ENCODE data around the gene SLC4A1AP. TPM values are rescaled to one million over a fixed set of nuclear protein-coding genes. Genes with fewer than 3 reads are reported as not detected.

Gene SLC4A1AP
- total and polyA plus RNA-seq, 9 of the 15 experiments (the other 6 are each of a cell fraction or from before 2014, with no cell fraction given): 8.1 to 40.5 (median 35.3) TPM

GRCh38 chr2:27701676-27702075 lies 38.0 kb downstream of the SLC4A1AP start (continued):
- no peak for TF ChIP-seq FOXO4 (CRISPR knock-in tag; IDR thresholded peaks at IDR 0.05)

GRCh38 chr2:27702302-27702701 lies 38.6 kb downstream of the SLC4A1AP start:
- Histone ChIP-seq H2AFZ (ENCODE audit: low read depth, low read length) (no peak overlapping the region), H3K9me1 (ENCODE audit: control insufficient read depth, insufficient read depth, low read length) (no peaks in the 10 kb centered on the region), H3K9ac (ENCODE audit: insufficient read depth in 1 of 2, low read depth in 2 of 2, low read length in 2 of 2) (no peak overlapping the region), H3K27me3 (ENCODE audit: control insufficient read depth in 2 of 2, insufficient read depth in 2 of 2, low read length in 2 of 2) (no peaks in the 10 kb centered on the region), H3K4me3 (no peak overlapping the region), H3K36me3 (ENCODE audit: control insufficient read depth, insufficient read depth, low read length) (no peaks in the 10 kb centered on the region), H3K79me2 (ENCODE audit: control insufficient read depth, insufficient read depth, low read length) (no peaks in the 10 kb centered on the region), H3K9me3 (replicated peaks; ENCODE audit: control insufficient read depth, insufficient read depth, low read depth, low read length) (no peaks in the 10 kb centered on the region), H3K4me2 (ENCODE audit: insufficient read depth, low read length) (no peak overlapping the region), H4K20me1 (replicated peaks; ENCODE audit: control insufficient read depth, insufficient read depth, low read length) (no peaks in the 10 kb centered on the region), H3K27ac (ENCODE audit: extremely low read depth, low read depth, low read length) (no peak overlapping the region), H3K4me1 (replicated peaks in 1 of 2; ENCODE audit: control insufficient read depth in 2 of 2, insufficient read depth in 2 of 2, low read length in 2 of 2) (peaks cover 0 to 13% of the 10 kb centered on the region in 2 experiments; a peak in 4 of 5 replicates)
- ChIA-PET POLR2A (no interaction called here), CTCF (ENCODE audit: low intra/inter-chr PET ratio) (no interaction called here)
- ATAC-seq (no peak), FAIRE-seq (no peak), DNase-seq (ENCODE audit: extremely low read depth in 1 of 4, low spot score in 3 of 4) (no peak)
- in situ Hi-C loops (cut with MboI) (no loop called here), intact Hi-C loops (cut with micrococcal nuclease) (loop anchor here (5.0 kb wide), 1 partner anchor 750 kb away; no protein-coding TSS in a partner anchor)
- BruUV-seq (replicated peaks): no TSS peak
- WGBS (ENCODE audit: insufficient coverage, low coverage, missing lambda C conversion rate): 12% methylated on average over 1 of the region's 1 CpG
- TF ChIP-seq ZNF644 (tag; IDR thresholded peaks at IDR 0.05; ENCODE audit: low read depth) (no peak), RCOR1 (IDR thresholded peaks at IDR 0.05; ENCODE audit: borderline replicate concordance in 1 of 2, low read depth in 2 of 2, low read length in 2 of 2) (no peak), SMARCB1 (IDR thresholded peaks at IDR 0.05; ENCODE audit: insufficient read length, low read depth) (no peak), FOXA1 (IDR thresholded peaks at IDR 0.05; ENCODE audit: borderline replicate concordance) (no peak), NR4A1 (CRISPR knock-in tag; IDR thresholded peaks at IDR 0.05) (no peak), NR4A1 (tag; IDR thresholded peaks at IDR 0.05) (no peak), ZNF165 (CRISPR knock-in tag; IDR thresholded peaks at IDR 0.05; ENCODE audit: borderline replicate concordance) (no peak), BDP1 (IDR thresholded peaks at IDR 0.05; ENCODE audit: insufficient read depth, insufficient read length) (no peak), ZNF143 (CRISPR knock-in tag; IDR thresholded peaks at IDR 0.05) (no peak), ZNF277 (CRISPR knock-in tag; IDR thresholded peaks at IDR 0.05; ENCODE audit: borderline replicate concordance) (no peak), IRF1 (CRISPR knock-in tag; IDR thresholded peaks at IDR 0.05; ENCODE audit: borderline replicate concordance) (no peak), PRMT5 (CRISPR knock-in tag; IDR thresholded peaks at IDR 0.05) (no peak), MCM7 (IDR thresholded peaks at IDR 0.05) (no peak), NEUROD1 (IDR thresholded peaks at IDR 0.05; ENCODE audit: borderline replicate concordance, low read depth, low read length, partially characterized antibody) (no peak), NUFIP1 (IDR thresholded peaks at IDR 0.05; ENCODE audit: partially characterized antibody) (no peak), ZNF146 (CRISPR knock-in tag; IDR thresholded peaks at IDR 0.05; ENCODE audit: unreplicated experiment) (no peak), ZNF3 (CRISPR knock-in tag; IDR thresholded peaks at IDR 0.05) (no peak), MCM2 (IDR thresholded peaks at IDR 0.05; ENCODE audit: low read depth) (no peak), MTA1 (IDR thresholded peaks at IDR 0.05; ENCODE audit: borderline replicate concordance) (no peak), MXI1 (IDR thresholded peaks at IDR 0.05; ENCODE audit: low read depth, low read length) (no peak)
